Measurements from ENCODE around the gene PJVK.

- TF ChIP-seq TP53 (CRISPR knock-in tag; conservative IDR thresholded peaks at IDR 0.05) = no peak
- no peak for TF ChIP-seq RNF2 (conservative IDR thresholded peaks at IDR 0.05; ENCODE audit: low read depth)
Observed at GRCh38 chr2:178499640-178500039, 48.5 kb downstream of the PJVK start.
